ENCODE data around the gene SPINK1. TPM values are rescaled to one million over a fixed set of nuclear protein-coding genes. Genes with fewer than 3 reads are reported as not detected.
"Not testable (repeated sequence)": the region's sequence is repeated elsewhere in the genome, so short reads cannot be mapped to it uniquely, and the experiment has no call there.

Gene SPINK1
- total RNA-seq, 1 experiment from 2014 or later = 4.5 TPM

DNA sequence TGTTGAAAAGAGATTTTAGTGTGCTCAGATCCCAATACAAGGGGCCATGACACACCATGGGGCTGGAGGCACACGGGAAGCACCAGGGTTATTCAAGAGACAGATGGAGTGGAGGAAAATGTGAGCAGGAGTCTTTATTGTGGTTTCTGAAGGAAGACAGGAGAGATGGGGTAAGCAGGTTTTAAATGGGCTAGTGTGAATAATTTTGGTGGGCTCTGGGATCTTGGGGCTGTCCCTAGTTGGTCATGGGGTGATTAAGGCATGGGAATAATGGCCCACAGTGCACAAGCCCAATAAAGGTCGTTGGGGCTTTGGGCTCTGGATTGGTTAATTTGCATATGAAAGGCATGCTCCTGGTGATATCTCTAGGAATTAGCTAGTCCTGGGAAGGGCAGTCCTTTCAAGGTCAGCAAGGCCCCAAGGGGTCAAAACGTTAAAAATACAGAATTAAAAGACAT, 43.5 kb upstream of the SPINK1 start (continued):
- TF ChIP-seq FOSL1 (IDR thresholded peaks at IDR 0.05; ENCODE audit: low read depth) = no peak

GRCh38 chr5:147874118-147874875, 42.8 kb upstream of the SPINK1 start:
- H3K27me3 ChIP-seq (ENCODE audit: insufficient read depth, low read length) = 0 out of 2 replicates have a peak, but pooled peaks cover 12% of the 10 kb centered on the region
- H4K20me1 ChIP-seq (ENCODE audit: insufficient read depth); H3K9ac ChIP-seq (ENCODE audit: low read length); H3K4me3 ChIP-seq (replicated peaks in 1 of 2; ENCODE audit: low read depth in 1 of 2, low read length in 2 of 2); H3K79me2 ChIP-seq (ENCODE audit: insufficient read depth, low read length); H3K4me2 ChIP-seq (ENCODE audit: low read length); H3K9me3 ChIP-seq (ENCODE audit: control insufficient read depth in 1 of 2, insufficient read depth in 1 of 2, low read depth in 1 of 2, low read length in 2 of 2); H3K36me3 ChIP-seq (ENCODE audit: control insufficient read depth in 1 of 2, insufficient read depth in 2 of 2, low read length in 2 of 2); BruUV-seq (replicated peaks); DNase-seq (ENCODE audit: low read depth, low spot score); CTCF ChIA-PET; H3K27ac ChIP-seq (ENCODE audit: low read depth, low read length); intact Hi-C loops (cut with micrococcal nuclease); H3K4me1 ChIP-seq (ENCODE audit: control insufficient read depth in 1 of 2, insufficient read depth in 2 of 2, low read length in 2 of 2); RAD21 ChIA-PET (ENCODE audit: low non-redundant PET in 1 of 2, low total read pairs in 2 of 2, uncharacterized antibody in 2 of 2, unreplicated experiment in 2 of 2); H3K9me2 ChIP-seq (ENCODE audit: insufficient read depth); H2AFZ ChIP-seq (ENCODE audit: low read depth, low read length, poor library complexity, severe bottlenecking); ATAC-seq; POLR2A ChIA-PET: not testable (repeated sequence)

DNA sequence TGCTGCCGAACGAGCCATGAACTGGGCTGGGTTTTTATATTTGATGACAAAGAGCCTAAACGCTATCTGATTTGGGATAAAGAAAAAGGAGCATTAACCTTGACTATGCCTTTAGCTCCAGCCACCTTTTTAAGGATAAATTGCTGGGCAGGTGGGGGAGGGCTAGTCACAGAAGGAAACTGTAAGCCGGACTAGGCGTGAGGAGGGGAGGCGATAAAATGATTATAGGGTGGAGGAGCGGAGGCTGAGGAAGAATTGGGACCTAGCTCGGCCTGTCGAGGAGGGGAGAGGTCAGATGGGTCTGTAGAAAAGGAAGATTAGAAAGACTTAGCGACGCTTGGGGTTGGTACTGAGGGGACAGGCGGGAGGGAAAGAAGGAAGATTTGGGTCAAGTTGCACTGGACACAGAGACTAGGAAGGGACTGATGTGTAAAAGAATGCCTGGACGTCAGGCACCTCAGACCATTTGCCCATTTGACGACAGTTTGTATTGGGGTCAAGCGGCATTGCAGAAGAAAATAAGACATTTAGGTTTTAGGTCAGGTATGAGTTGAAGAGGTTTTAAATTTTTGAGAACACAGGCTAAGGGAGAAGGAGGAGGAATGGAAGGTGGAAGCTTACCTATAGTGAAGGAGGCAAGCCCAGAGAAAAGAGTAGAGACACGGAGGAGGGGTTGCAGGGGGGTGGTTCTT, 41.4 kb upstream of the SPINK1 start:
- not testable (repeated sequence) for ATAC-seq; H3K9me2 ChIP-seq (ENCODE audit: insufficient read depth)

DNA sequence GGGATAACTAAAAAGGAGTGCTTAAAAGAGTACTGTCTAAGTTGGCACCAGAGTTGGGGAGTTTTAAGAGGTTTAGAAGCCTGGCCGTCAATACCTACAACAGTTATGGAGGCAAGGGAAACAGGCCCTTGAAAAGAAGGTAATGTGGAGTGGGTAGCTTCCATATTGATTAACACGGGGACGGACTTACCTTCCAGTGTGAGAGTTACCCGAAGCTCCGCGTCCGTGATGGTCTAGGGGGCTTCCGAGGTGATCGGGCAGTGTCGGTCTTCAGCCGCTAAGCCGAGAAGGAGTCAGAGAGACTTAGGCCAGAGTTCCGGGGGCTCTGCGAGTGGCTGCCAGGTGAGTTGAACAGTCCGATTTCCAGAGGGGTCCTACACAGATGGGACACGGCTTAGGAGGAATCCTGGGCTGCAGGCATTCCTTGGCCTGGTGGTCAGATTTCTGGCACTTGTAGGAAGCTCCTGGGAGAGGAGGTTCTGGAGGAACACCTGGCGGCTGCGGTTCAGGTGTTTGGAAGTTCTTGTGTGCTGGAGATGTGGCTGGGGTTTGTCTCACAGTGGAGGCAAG, 40.6 kb upstream of the SPINK1 start:
- DNase-seq (ENCODE audit: low read depth, low spot score); H3K9me2 ChIP-seq (ENCODE audit: insufficient read depth); H3K4me3 ChIP-seq (replicated peaks in 1 of 2; ENCODE audit: low read depth in 1 of 2, low read length in 2 of 2); RAD21 ChIA-PET (ENCODE audit: low non-redundant PET in 1 of 2, low total read pairs in 2 of 2, uncharacterized antibody in 2 of 2, unreplicated experiment in 2 of 2); H4K20me1 ChIP-seq (ENCODE audit: insufficient read depth); H2AFZ ChIP-seq (ENCODE audit: low read depth, low read length, poor library complexity, severe bottlenecking); H3K79me2 ChIP-seq (ENCODE audit: insufficient read depth, low read length); H3K36me3 ChIP-seq (ENCODE audit: control insufficient read depth in 1 of 2, insufficient read depth in 2 of 2, low read length in 2 of 2); intact Hi-C loops (cut with micrococcal nuclease); H3K4me1 ChIP-seq (ENCODE audit: control insufficient read depth in 1 of 2, insufficient read depth in 2 of 2, low read length in 2 of 2); BruUV-seq (replicated peaks); H3K27me3 ChIP-seq (ENCODE audit: insufficient read depth, low read length); POLR2A ChIA-PET; H3K9ac ChIP-seq (ENCODE audit: low read length); CTCF ChIA-PET; H3K4me2 ChIP-seq (ENCODE audit: low read length); H3K27ac ChIP-seq (ENCODE audit: low read depth, low read length); H3K9me3 ChIP-seq (ENCODE audit: control insufficient read depth in 1 of 2, insufficient read depth in 1 of 2, low read depth in 1 of 2, low read length in 2 of 2); ATAC-seq: not testable (repeated sequence)

More for the DNA sequence above, 41.4 kb upstream of the SPINK1 start:
- H3K27ac ChIP-seq (ENCODE audit: low read depth, low read length); H2AFZ ChIP-seq (ENCODE audit: low read depth, low read length, poor library complexity, severe bottlenecking); DNase-seq (ENCODE audit: low read depth, low spot score); H3K36me3 ChIP-seq (ENCODE audit: control insufficient read depth in 1 of 2, insufficient read depth in 2 of 2, low read length in 2 of 2); H3K9me3 ChIP-seq (ENCODE audit: control insufficient read depth in 1 of 2, insufficient read depth in 1 of 2, low read depth in 1 of 2, low read length in 2 of 2); BruUV-seq (replicated peaks); H3K4me1 ChIP-seq (ENCODE audit: control insufficient read depth in 1 of 2, insufficient read depth in 2 of 2, low read length in 2 of 2); POLR2A ChIA-PET; H3K9ac ChIP-seq (ENCODE audit: low read length); intact Hi-C loops (cut with micrococcal nuclease); H3K4me3 ChIP-seq (replicated peaks in 1 of 2; ENCODE audit: low read depth in 1 of 2, low read length in 2 of 2); CTCF ChIA-PET; H3K4me2 ChIP-seq (ENCODE audit: low read length); H4K20me1 ChIP-seq (ENCODE audit: insufficient read depth); H3K79me2 ChIP-seq (ENCODE audit: insufficient read depth, low read length); RAD21 ChIA-PET (ENCODE audit: low non-redundant PET in 1 of 2, low total read pairs in 2 of 2, uncharacterized antibody in 2 of 2, unreplicated experiment in 2 of 2); H3K27me3 ChIP-seq (ENCODE audit: insufficient read depth, low read length): not testable (repeated sequence)

DNA sequence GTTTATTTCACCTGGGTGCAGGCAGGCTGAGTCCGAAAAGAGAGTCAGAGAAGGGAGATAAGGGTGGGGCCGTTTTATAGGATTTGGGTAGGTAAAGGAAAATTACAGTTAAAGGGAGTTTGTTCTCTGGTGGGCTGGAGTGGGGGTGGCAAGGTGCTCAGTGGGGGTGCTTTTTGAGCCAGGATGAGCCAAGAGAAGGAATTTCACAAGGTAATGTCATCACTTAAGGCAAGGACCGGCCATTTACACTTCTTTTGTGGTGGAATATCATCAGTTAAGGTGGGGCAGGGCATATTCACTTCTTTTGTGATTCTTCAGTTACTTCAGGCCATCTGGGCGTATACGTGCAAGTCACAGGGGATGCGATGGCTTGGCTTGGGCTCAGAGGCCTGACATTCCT, 38.4 kb upstream of the SPINK1 start:
- RAD21 ChIA-PET (ENCODE audit: low non-redundant PET in 1 of 2, low total read pairs in 2 of 2, uncharacterized antibody in 2 of 2, unreplicated experiment in 2 of 2); H3K4me2 ChIP-seq (ENCODE audit: low read length); CTCF ChIA-PET; BruUV-seq (replicated peaks); H3K9me3 ChIP-seq (ENCODE audit: control insufficient read depth in 1 of 2, insufficient read depth in 1 of 2, low read depth in 1 of 2, low read length in 2 of 2); H3K9me2 ChIP-seq (ENCODE audit: insufficient read depth); H3K36me3 ChIP-seq (ENCODE audit: control insufficient read depth in 1 of 2, insufficient read depth in 2 of 2, low read length in 2 of 2); intact Hi-C loops (cut with micrococcal nuclease); H3K4me1 ChIP-seq (ENCODE audit: control insufficient read depth in 1 of 2, insufficient read depth in 2 of 2, low read length in 2 of 2); H3K4me3 ChIP-seq (replicated peaks in 1 of 2; ENCODE audit: low read depth in 1 of 2, low read length in 2 of 2); DNase-seq (ENCODE audit: low read depth, low spot score); H3K27ac ChIP-seq (ENCODE audit: low read depth, low read length); ATAC-seq; H3K9ac ChIP-seq (ENCODE audit: low read length); H2AFZ ChIP-seq (ENCODE audit: low read depth, low read length, poor library complexity, severe bottlenecking); POLR2A ChIA-PET; H3K79me2 ChIP-seq (ENCODE audit: insufficient read depth, low read length); H4K20me1 ChIP-seq (ENCODE audit: insufficient read depth); H3K27me3 ChIP-seq (ENCODE audit: insufficient read depth, low read length): not testable (repeated sequence)
